SK-N-MC (cell line): ENCODE measurements around the gene KCNH5.

Source experiments
- DNase-seq: peaks from one replicate; pipeline ENCODE4 v3.0.0-alpha.2; 2011; ENCODE audit warnings: low read depth, low spot score
- H3K27ac ChIP-seq: fragments of 200-600 bp; sonication (generic); 2 replicates; pipeline ENCODE4 v1.5.1; 2016; ENCODE audit warnings: mixed run types
- H3K36me3 ChIP-seq: fragments of 200-600 bp; sonication (generic); 2 replicates; pipeline ENCODE4 v1.6.1; 2017; ENCODE audit warnings: antibody characterized with exemption, low read length, mixed read lengths; ENCODE audit not compliant: insufficient read depth
- H3K4me3 ChIP-seq: fragments of 200-600 bp; sonication (generic); 2 replicates; pipeline ENCODE4 v1.5.1; 2016
- H3K9ac ChIP-seq: fragments of 200-600 bp; sonication (generic); 2 replicates; pipeline ENCODE4 v1.8.0; 2017; ENCODE audit warnings: mixed run types, mixed read lengths; ENCODE audit not compliant: insufficient read length
- H3K9me3 ChIP-seq: fragments of 200-600 bp; sonication (generic); 2 replicates; pipeline ENCODE4 v1.6.1; 2017; ENCODE audit warnings: low read depth, mild to moderate bottlenecking, antibody characterized with exemption, low read length, moderate library complexity, mixed read lengths
- EZH2 ChIP-seq: fragments of 200-600 bp; sonication (generic); IDR thresholded peaks from one replicate; pipeline ENCODE4 v1.6.1; 2017; ENCODE audit warnings: antibody characterized with exemption
- FOXP2 ChIP-seq: optimal IDR thresholded peaks from 2 replicates; pipeline ENCODE3; 2011; ENCODE audit warnings: mild to moderate bottlenecking, moderate library complexity; ENCODE audit not compliant: insufficient read depth; ENCODE audit errors: extremely low read length, control extremely low read depth
- POLR2AphosphoS5 ChIP-seq: IDR thresholded peaks from 2 replicates; pipeline ENCODE4 v1.6.1; 2012; ENCODE audit warnings: mild to moderate bottlenecking, low read depth, low read length, borderline replicate concordance

Gene KCNH5

GRCh38 chr14:62661818-62662217 is 383.4 kb downstream of the KCNH5 start:
- Histone ChIP-seq H3K9ac (no peak overlapping the region), H3K27ac (no peak overlapping the region), H3K36me3 (no peaks in the 10 kb centered on the region), H3K9me3 (no peaks in the 10 kb centered on the region), H3K4me3 (no peak overlapping the region)
- TF ChIP-seq POLR2AphosphoS5 (no peak), FOXP2 (no peak)
- no peak for DNase-seq

- no peak overlapping the region for H3K27ac ChIP-seq
- no peak for DNase-seq
- no peak overlapping the region for H3K9ac ChIP-seq
- no peak overlapping the region for H3K4me3 ChIP-seq
- TF ChIP-seq POLR2AphosphoS5 (no peak), EZH2 (no peak), FOXP2 (no peak)
- H3K36me3 ChIP-seq, result no peaks in the 10 kb centered on the region
- no peaks in the 10 kb centered on the region for H3K9me3 ChIP-seq
These were observed 386.6 kb downstream of the KCNH5 start for GRCh38 chr14:62658631-62659030.

- Histone ChIP-seq H3K4me3 (no peak overlapping the region), H3K9ac (no peak overlapping the region), H3K27ac (no peak overlapping the region), H3K9me3 (no peaks in the 10 kb centered on the region), H3K36me3 (no peaks in the 10 kb centered on the region)
- TF ChIP-seq FOXP2, result no peak
- no peak for TF ChIP-seq EZH2
- no peak for TF ChIP-seq POLR2AphosphoS5
- DNase-seq, result no peak
These were observed 387.9 kb downstream of the KCNH5 start for GRCh38 chr14:62657376-62657775.

- Histone ChIP-seq H3K27ac (peak overlapping the region; percentile 77; the same call in 1 of the 2 replicates), H3K36me3 (no peaks in the 10 kb centered on the region), H3K9me3 (no peaks in the 10 kb centered on the region), H3K4me3 (peak overlapping the region; percentile 45; the same call in 1 of the 2 replicates), H3K9ac (no peak overlapping the region)
- DNase-seq, result no peak
- TF ChIP-seq FOXP2 (no peak), POLR2AphosphoS5 (no peak), EZH2 (no peak)
These were observed 390.1 kb downstream of the KCNH5 start for GRCh38 chr14:62655166-62655565.

GRCh38 chr14:62654641-62655040 is 390.6 kb downstream of the KCNH5 start:
- no peak for DNase-seq
- Histone ChIP-seq H3K27ac (peak overlapping the region; percentile 77; the same call in 1 of the 2 replicates), H3K4me3 (peak overlapping the region; percentile 45; the same call in 1 of the 2 replicates), H3K36me3 (no peaks in the 10 kb centered on the region), H3K9ac (no peak overlapping the region), H3K9me3 (no peaks in the 10 kb centered on the region)
- TF ChIP-seq EZH2, result no peak
- no peak for TF ChIP-seq FOXP2
